WTC11 (cell line): ENCODE results near the gene TDRD1. TPM values are rescaled to one million over a fixed set of nuclear protein-coding genes. Genes with fewer than 3 reads are reported as not detected.

Source experiments
- ATAC-seq: fragments of 200-7000 bp; cut with Tn5 transposase; 2 replicates; pipeline ENCODE4 v1.10.0; 2021; ENCODE audit warnings: mild to moderate bottlenecking, moderate library complexity
- CTCF ChIA-PET: fragments of 300-600 bp; sonication (Branson Sonifier 250); formaldehyde crosslinking; loops from one replicate; lab custom pipeline; 2021; ENCODE audit warnings: antibody characterized with exemption; lab: Charles Lee
- POLR2A ChIA-PET: fragments of 350-600 bp; sonication (Branson Sonifier 250); formaldehyde crosslinking; loops from one replicate; lab custom pipeline; 2021; ENCODE audit warnings: antibody characterized with exemption; lab: Charles Lee
- DNase-seq: peaks from one replicate; pipeline ENCODE4 v3.0.0; 2021; ENCODE audit warnings: low spot score
- H3K27ac Mint-ChIP-seq: 2 replicates; pipeline ENCODE4 v1.8.0; 2021; ENCODE audit warnings: mixed read lengths
- H3K27me3 Mint-ChIP-seq: 2 replicates; pipeline ENCODE4 v1.8.0; 2021; ENCODE audit warnings: low read depth, mild to moderate bottlenecking, moderate library complexity, mixed read lengths
- H3K36me3 Mint-ChIP-seq: 2 replicates; pipeline ENCODE4 v1.8.0; 2021; ENCODE audit warnings: mixed read lengths
- H3K4me1 Mint-ChIP-seq: 2 replicates; pipeline ENCODE4 v1.8.0; 2022; ENCODE audit warnings: mixed read lengths
- H3K4me3 Mint-ChIP-seq: 2 replicates; pipeline ENCODE4 v1.8.0; 2021; ENCODE audit warnings: mild to moderate bottlenecking, moderate library complexity, mixed read lengths
- H3K9me3 Mint-ChIP-seq: 2 replicates; pipeline ENCODE4 v1.8.0; 2021; ENCODE audit warnings: mixed read lengths
- ARID4B ChIP-seq: sonication (generic); formaldehyde crosslinking; IDR thresholded peaks from 2 replicates; pipeline ENCODE4 v1.8.0; 2023; ENCODE audit warnings: missing genetic modification reagents, mild to moderate bottlenecking, borderline replicate concordance
- CREB1 ChIP-seq: sonication (generic); formaldehyde crosslinking; IDR thresholded peaks from 2 replicates; pipeline ENCODE4 v1.8.0; 2023; ENCODE audit warnings: mild to moderate bottlenecking, missing genetic modification reagents
- CREM ChIP-seq: sonication (generic); formaldehyde crosslinking; IDR thresholded peaks from 2 replicates; pipeline ENCODE4 v1.8.1; 2022; ENCODE audit warnings: mild to moderate bottlenecking, missing genetic modification reagents, moderate library complexity
- ETV6 ChIP-seq: sonication (generic); formaldehyde crosslinking; IDR thresholded peaks from 2 replicates; pipeline ENCODE4 v1.8.1; 2022; ENCODE audit warnings: mild to moderate bottlenecking, missing genetic modification reagents
- GABPB1 ChIP-seq: sonication (generic); formaldehyde crosslinking; IDR thresholded peaks from 2 replicates; pipeline ENCODE4 v1.8.1; 2023; ENCODE audit warnings: mild to moderate bottlenecking, missing genetic modification reagents
- GTF2I ChIP-seq: fragments of 250-450 bp; sonication (Bioruptor Pico); conservative IDR thresholded peaks from 2 replicates; pipeline ENCODE4 v1.4.0; 2021; ENCODE audit warnings: mild to moderate bottlenecking
- JAZF1 ChIP-seq: fragments of 250-450 bp; sonication (Bioruptor Pico); IDR thresholded peaks from 2 replicates; pipeline ENCODE4 v1.9.0; 2021; ENCODE audit warnings: moderate library complexity, mild to moderate bottlenecking, inconsistent platforms
- NFYB ChIP-seq: sonication (generic); formaldehyde crosslinking; conservative IDR thresholded peaks from 2 replicates; pipeline ENCODE4 v1.8.0; 2022; ENCODE audit warnings: low read depth, missing genetic modification reagents
- NR1H2 ChIP-seq: sonication (generic); formaldehyde crosslinking; IDR thresholded peaks from 2 replicates; pipeline ENCODE4 v1.9.0; 2021; ENCODE audit warnings: mild to moderate bottlenecking, moderate library complexity, missing genetic modification reagents
- OVOL2 ChIP-seq: fragments of 250-450 bp; sonication (Bioruptor Pico); IDR thresholded peaks from 2 replicates; pipeline ENCODE4 v1.9.0; 2021; ENCODE audit warnings: mild to moderate bottlenecking, borderline replicate concordance
- TEAD4 ChIP-seq: sonication (generic); formaldehyde crosslinking; IDR thresholded peaks from 2 replicates; pipeline ENCODE4 v1.8.0; 2022; ENCODE audit warnings: mild to moderate bottlenecking, missing genetic modification reagents
- ZBTB21 ChIP-seq: sonication (generic); formaldehyde crosslinking; IDR thresholded peaks from 2 replicates; pipeline ENCODE4 v1.8.1; 2023; ENCODE audit warnings: mild to moderate bottlenecking, missing genetic modification reagents, borderline replicate concordance
- ZMAT4 ChIP-seq: fragments of 250-450 bp; sonication (Bioruptor Pico); IDR thresholded peaks from 2 replicates; pipeline ENCODE4 v1.9.0; 2021; ENCODE audit warnings: mild to moderate bottlenecking
- ZNF121 ChIP-seq: sonication (generic); formaldehyde crosslinking; IDR thresholded peaks from 2 replicates; pipeline ENCODE4 v1.8.0; 2023; ENCODE audit warnings: missing genetic modification reagents
- ZNF317 ChIP-seq: sonication (generic); formaldehyde crosslinking; IDR thresholded peaks from 2 replicates; pipeline ENCODE4 v1.8.1; 2023; ENCODE audit warnings: low read depth, mild to moderate bottlenecking, moderate library complexity, missing genetic modification reagents, borderline replicate concordance
- ZNF425 ChIP-seq: fragments of 250-450 bp; sonication (Bioruptor Pico); conservative IDR thresholded peaks from 2 replicates; pipeline ENCODE4 v1.9.0; 2021; ENCODE audit warnings: mild to moderate bottlenecking
- ZNF532 ChIP-seq: fragments of 250-450 bp; sonication (Bioruptor Pico); IDR thresholded peaks from 2 replicates; pipeline ENCODE4 v1.9.0; 2021; ENCODE audit warnings: mild to moderate bottlenecking, borderline replicate concordance
- total RNA-seq: library from RNA; stranded (reverse); gene quantifications from 3 replicates; pipeline ENCODE4 v1.2.3, GENCODE V29; 2021

The TDRD1 gene
- total RNA-seq, 1 experiment from 2014 or later = 0.70 TPM

GRCh38 chr10:114265392-114266053 is 86.4 kb downstream of the TDRD1 start (continued):
- TF ChIP-seq ZNF425 (CRISPR knock-in tag) = no peak
- no peak for TF ChIP-seq GTF2I (CRISPR knock-in tag)
- TF ChIP-seq ZNF121 (CRISPR knock-in tag) = no peak
- no peak for TF ChIP-seq NFYB (CRISPR knock-in tag)
- TF ChIP-seq CREB1 (CRISPR knock-in tag) = no peak

GRCh38 chr10:114266521-114266920 is 87.4 kb downstream of the TDRD1 start:
- ChIA-PET CTCF (no interaction called here), POLR2A (no interaction called here)
- Mint-ChIP-seq H3K4me1 (peaks cover 9% of the 10 kb centered on the region; the same call in 1 of the 2 replicates), H3K36me3 (no peaks in the 10 kb centered on the region), H3K27ac (no peak overlapping the region), H3K9me3 (no peaks in the 10 kb centered on the region), H3K4me3 (no peak overlapping the region), H3K27me3 (no peaks in the 10 kb centered on the region)
- no peak for TF ChIP-seq ZNF317 (CRISPR knock-in tag)
- no peak for TF ChIP-seq GABPB1 (CRISPR knock-in tag)
- no peak for TF ChIP-seq JAZF1 (CRISPR knock-in tag)
- no peak for TF ChIP-seq OVOL2 (CRISPR knock-in tag)
- TF ChIP-seq CREM (CRISPR knock-in tag) = no peak
- no peak for TF ChIP-seq ARID4B (CRISPR knock-in tag)
- no peak for TF ChIP-seq ZNF532
- TF ChIP-seq ZMAT4 (CRISPR knock-in tag) = no peak
- TF ChIP-seq TEAD4 = no peak
- no peak for TF ChIP-seq ZBTB21 (CRISPR knock-in tag)
- no peak for TF ChIP-seq ZNF425 (CRISPR knock-in tag)
- TF ChIP-seq ETV6 (CRISPR knock-in tag) = no peak
- TF ChIP-seq NR1H2 (CRISPR knock-in tag) = no peak
- no peak for ATAC-seq
- no peak for DNase-seq
